BE2C (cell line): ENCODE results near the gene RGL1.

ENCODE experiments used
- DNase-seq: peaks from one replicate; pipeline ENCODE4 v3.0.0-alpha.2; 2020
- H3K27me3 ChIP-seq: fragments of 250-450 bp; sonication (Bioruptor Pico); 2 replicates; pipeline ENCODE4 v1.5.1; 2020; ENCODE audit warnings: mild to moderate bottlenecking
- H3K36me3 ChIP-seq: fragments of 250-450 bp; sonication (Bioruptor Pico); 2 replicates; pipeline ENCODE4 v1.5.1; 2020; ENCODE audit warnings: mild to moderate bottlenecking
- H3K4me1 ChIP-seq: fragments of 250-450 bp; sonication (Bioruptor Pico); 2 replicates; pipeline ENCODE4 v1.5.1; 2020
- H3K4me3 ChIP-seq: 2 replicates; pipeline ENCODE4 v1.5.1; 2011; ENCODE audit warnings: low read depth, low read length
- H3K9me3 ChIP-seq: fragments of 250-450 bp; sonication (Bioruptor Pico); 2 replicates; pipeline ENCODE4 v1.5.1; 2020
- TF ChIP-seq, protein P1 (sequence below): IDR thresholded peaks from 2 replicates; pipeline ENCODE4 v1.5.1; 2012; ENCODE audit warnings: mild to moderate bottlenecking, low read depth, low read length

The RGL1 gene

GRCh38 chr1:183915625-183916510 is 110.9 kb downstream of the RGL1 start:
- peak; percentile 80 for DNase-seq
- TF ChIP-seq, protein P1, sequence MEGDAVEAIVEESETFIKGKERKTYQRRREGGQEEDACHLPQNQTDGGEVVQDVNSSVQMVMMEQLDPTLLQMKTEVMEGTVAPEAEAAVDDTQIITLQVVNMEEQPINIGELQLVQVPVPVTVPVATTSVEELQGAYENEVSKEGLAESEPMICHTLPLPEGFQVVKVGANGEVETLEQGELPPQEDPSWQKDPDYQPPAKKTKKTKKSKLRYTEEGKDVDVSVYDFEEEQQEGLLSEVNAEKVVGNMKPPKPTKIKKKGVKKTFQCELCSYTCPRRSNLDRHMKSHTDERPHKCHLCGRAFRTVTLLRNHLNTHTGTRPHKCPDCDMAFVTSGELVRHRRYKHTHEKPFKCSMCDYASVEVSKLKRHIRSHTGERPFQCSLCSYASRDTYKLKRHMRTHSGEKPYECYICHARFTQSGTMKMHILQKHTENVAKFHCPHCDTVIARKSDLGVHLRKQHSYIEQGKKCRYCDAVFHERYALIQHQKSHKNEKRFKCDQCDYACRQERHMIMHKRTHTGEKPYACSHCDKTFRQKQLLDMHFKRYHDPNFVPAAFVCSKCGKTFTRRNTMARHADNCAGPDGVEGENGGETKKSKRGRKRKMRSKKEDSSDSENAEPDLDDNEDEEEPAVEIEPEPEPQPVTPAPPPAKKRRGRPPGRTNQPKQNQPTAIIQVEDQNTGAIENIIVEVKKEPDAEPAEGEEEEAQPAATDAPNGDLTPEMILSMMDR = peak; percentile 91
- Histone ChIP-seq H3K27me3 (no peaks in the 10 kb centered on the region), H3K4me3 (no peak overlapping the region), H3K9me3 (no peaks in the 10 kb centered on the region), H3K36me3 (peaks cover 6% of the 10 kb centered on the region; the same call in 1 of the 2 replicates), H3K4me1 (peaks cover 8% of the 10 kb centered on the region)

DNA sequence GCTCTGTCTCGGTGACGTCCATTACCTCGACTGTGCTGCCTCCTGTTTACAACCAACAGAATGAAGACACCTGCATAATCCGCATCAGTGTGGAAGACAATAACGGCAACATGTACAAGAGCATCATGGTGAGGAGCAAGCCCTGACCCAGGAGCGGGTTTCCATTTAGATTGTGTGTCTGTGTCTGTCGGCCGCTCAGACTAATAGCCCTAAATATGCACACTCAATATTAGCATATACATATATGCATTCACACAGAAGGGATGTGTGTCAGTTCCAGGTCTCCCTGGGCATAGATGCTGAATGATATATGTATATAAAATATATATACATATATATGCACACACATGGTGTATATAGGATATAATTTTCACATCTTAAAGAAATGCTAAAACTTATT is 111.7 kb downstream of the RGL1 start:
- H3K36me3 ChIP-seq = peaks cover 6% of the 10 kb centered on the region; the same call in 1 of the 2 replicates
- TF ChIP-seq, protein P1 = no peak
- H3K4me1 ChIP-seq = peaks cover 8% of the 10 kb centered on the region
- H3K4me3 ChIP-seq = no peak overlapping the region
- no peaks in the 10 kb centered on the region for H3K9me3 ChIP-seq
- DNase-seq = no peak
- H3K27me3 ChIP-seq = no peaks in the 10 kb centered on the region

GRCh38 chr1:183918589-183918988 is 113.7 kb downstream of the RGL1 start:
- Histone ChIP-seq H3K4me1 (peaks cover 8% of the 10 kb centered on the region), H3K27me3 (no peaks in the 10 kb centered on the region), H3K9me3 (no peaks in the 10 kb centered on the region), H3K36me3 (no peaks in the 10 kb centered on the region; the same call in 1 of the 2 replicates), H3K4me3 (no peak overlapping the region)
- DNase-seq = no peak
- TF ChIP-seq, protein P1 = no peak

GRCh38 chr1:183920651-183921050 is 115.7 kb downstream of the RGL1 start:
- DNase-seq = no peak
- peaks cover 5% of the 10 kb centered on the region; the same call in 1 of the 2 replicates for H3K36me3 ChIP-seq

GRCh38 chr1:183922197-183922596 is 117.3 kb downstream of the RGL1 start:
- H3K9me3 ChIP-seq = no peaks in the 10 kb centered on the region
- H3K4me3 ChIP-seq = no peak overlapping the region
- no peaks in the 10 kb centered on the region for H3K27me3 ChIP-seq
- H3K36me3 ChIP-seq = peaks cover 5% of the 10 kb centered on the region; the same call in 1 of the 2 replicates
- DNase-seq = no peak
- TF ChIP-seq, protein P1 = peak; percentile 31
- no peaks in the 10 kb centered on the region for H3K4me1 ChIP-seq

More at GRCh38 chr1:183920651-183921050, 115.7 kb downstream of the RGL1 start:
- Histone ChIP-seq H3K27me3 (no peaks in the 10 kb centered on the region), H3K4me3 (no peak overlapping the region), H3K4me1 (peaks cover 5% of the 10 kb centered on the region), H3K9me3 (no peaks in the 10 kb centered on the region)
- TF ChIP-seq, protein P1 = no peak

GRCh38 chr1:183925947-183926346 is 121.0 kb downstream of the RGL1 start:
- H3K27me3 ChIP-seq = no peaks in the 10 kb centered on the region

More at GRCh38 chr1:183925947-183926346, 121.0 kb downstream of the RGL1 start:
- peaks cover 5% of the 10 kb centered on the region; the same call in 1 of the 2 replicates for H3K36me3 ChIP-seq
- H3K9me3 ChIP-seq = no peaks in the 10 kb centered on the region
- DNase-seq = no peak
- TF ChIP-seq, protein P1 = no peak
- no peak overlapping the region for H3K4me3 ChIP-seq
- H3K4me1 ChIP-seq = no peaks in the 10 kb centered on the region
